Measurements from ENCODE around the gene UBR3.

UBR3 gene

GRCh38 chr2:170019060-170019805 is 192.0 kb downstream of the UBR3 start:
- no peak overlapping the region for H3K4me3 ChIP-seq (replicated peaks; ENCODE audit: insufficient read depth, low read length)
- no peak for TF ChIP-seq GABPA (IDR thresholded peaks at IDR 0.05; ENCODE audit: low read depth)
- no peak for TF ChIP-seq POLR2AphosphoS5 (IDR thresholded peaks at IDR 0.05; ENCODE audit: low read depth)
- no peak for DNase-seq (ENCODE audit: low read depth in 1 of 2, low spot score in 1 of 2)
- H3K27me3 ChIP-seq (ENCODE audit: insufficient read depth, poor library complexity, severe bottlenecking), result no peaks in the 10 kb centered on the region
- no peak overlapping the region for H3K27ac ChIP-seq (replicated peaks)

- H3K27me3 ChIP-seq (ENCODE audit: insufficient read depth, poor library complexity, severe bottlenecking), result no peaks in the 10 kb centered on the region
- no peak for DNase-seq (ENCODE audit: low read depth in 1 of 2, low spot score in 1 of 2)
- H3K4me3 ChIP-seq (replicated peaks; ENCODE audit: insufficient read depth, low read length), result no peak overlapping the region
- TF ChIP-seq SPI1 (IDR thresholded peaks at IDR 0.05; ENCODE audit: borderline replicate concordance, low read depth) (no peak), CTCF (IDR thresholded peaks at IDR 0.05; ENCODE audit: insufficient read depth, low read length) (no peak), GABPA (IDR thresholded peaks at IDR 0.05; ENCODE audit: low read depth) (no peak), POLR2AphosphoS5 (IDR thresholded peaks at IDR 0.05; ENCODE audit: low read depth) (no peak), REST (IDR thresholded peaks at IDR 0.05; ENCODE audit: insufficient replicate concordance, low read depth) (no peak)
- H3K27ac ChIP-seq (replicated peaks), result no peak overlapping the region
Measured at GRCh38 chr2:170020777-170021176, 193.5 kb downstream of the UBR3 start.

GRCh38 chr2:170022692-170023091 is 195.4 kb downstream of the UBR3 start:
- Histone ChIP-seq H3K27ac (replicated peaks) (no peak overlapping the region), H3K4me3 (replicated peaks; ENCODE audit: insufficient read depth, low read length) (no peak overlapping the region), H3K27me3 (ENCODE audit: insufficient read depth, poor library complexity, severe bottlenecking) (no peaks in the 10 kb centered on the region)
- no peak for DNase-seq (ENCODE audit: low read depth in 1 of 2, low spot score in 1 of 2)
- TF ChIP-seq GABPA (IDR thresholded peaks at IDR 0.05; ENCODE audit: low read depth) (no peak), SPI1 (IDR thresholded peaks at IDR 0.05; ENCODE audit: borderline replicate concordance, low read depth) (no peak), REST (IDR thresholded peaks at IDR 0.05; ENCODE audit: insufficient replicate concordance, low read depth) (no peak), POLR2AphosphoS5 (IDR thresholded peaks at IDR 0.05; ENCODE audit: low read depth) (no peak), CTCF (IDR thresholded peaks at IDR 0.05; ENCODE audit: insufficient read depth, low read length) (no peak)

- TF ChIP-seq CTCF (IDR thresholded peaks at IDR 0.05; ENCODE audit: insufficient read depth, low read length) (no peak), SPI1 (IDR thresholded peaks at IDR 0.05; ENCODE audit: borderline replicate concordance, low read depth) (no peak), REST (IDR thresholded peaks at IDR 0.05; ENCODE audit: insufficient replicate concordance, low read depth) (no peak), GABPA (IDR thresholded peaks at IDR 0.05; ENCODE audit: low read depth) (no peak), POLR2AphosphoS5 (IDR thresholded peaks at IDR 0.05; ENCODE audit: low read depth) (no peak)
- Histone ChIP-seq H3K4me3 (replicated peaks; ENCODE audit: insufficient read depth, low read length) (no peak overlapping the region), H3K27me3 (ENCODE audit: insufficient read depth, poor library complexity, severe bottlenecking) (no peaks in the 10 kb centered on the region), H3K27ac (replicated peaks) (no peak overlapping the region)
- no peak for DNase-seq (ENCODE audit: low read depth in 1 of 2, low spot score in 1 of 2)
Measured at GRCh38 chr2:170024721-170025120, 197.5 kb downstream of the UBR3 start.

All from HL-60 (cell line).